ENCODE measurements around the gene RMC1. TPM values are rescaled to one million over a fixed set of nuclear protein-coding genes. Genes with fewer than 3 reads are reported as not detected.

RMC1 gene
- total RNA-seq, 1 donor from 2014 or later, result 28.3 TPM

DNA sequence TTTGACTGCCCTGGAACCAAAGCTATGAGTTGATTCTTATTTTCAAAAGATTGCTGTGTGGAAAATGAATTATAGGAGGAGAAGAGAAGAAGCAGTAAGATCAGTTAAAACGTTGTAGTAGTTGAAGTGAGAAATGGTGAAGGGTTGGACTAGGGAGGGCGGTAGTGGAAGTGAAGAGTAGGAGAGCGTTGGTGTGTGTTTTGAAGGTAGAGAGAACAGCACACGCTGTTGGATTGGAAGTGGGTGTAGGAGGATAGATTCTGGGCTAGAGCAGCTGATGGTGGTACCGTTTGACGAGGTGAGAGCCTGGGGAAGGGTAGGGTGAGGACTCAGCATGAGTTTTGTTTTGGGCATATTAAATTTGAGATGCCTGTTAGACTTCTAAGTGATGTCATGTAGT, 31.8 kb upstream of the RMC1 start:
- FAIRE-seq, result no peak
- Mint-ChIP-seq H3K27me3 (ENCODE audit: low read depth, unreplicated experiment) (no peaks in the 10 kb centered on the region), H3K27ac (ENCODE audit: unreplicated experiment) (no peak overlapping the region), H3K36me3 (ENCODE audit: low read depth, unreplicated experiment) (peaks cover 17% of the 10 kb centered on the region), H3K4me3 (ENCODE audit: unreplicated experiment) (no peak overlapping the region), H3K9me3 (ENCODE audit: unreplicated experiment) (no peaks in the 10 kb centered on the region), H3K4me1 (ENCODE audit: low read depth, unreplicated experiment) (no peaks in the 10 kb centered on the region)
- Histone ChIP-seq H3K79me2 (ENCODE audit: insufficient read depth, low read length) (no peaks in the 10 kb centered on the region), H3K9ac (ENCODE audit: low read length) (no peak overlapping the region), H4K20me1 (ENCODE audit: insufficient read depth, low read length) (peaks cover 21% of the 10 kb centered on the region), H3K27me3 (ENCODE audit: insufficient read depth, low read length) (no peaks in the 10 kb centered on the region), H3K4me3 (ENCODE audit: insufficient read depth, low read depth, low read length) (no peak overlapping the region), H3K4me1 (ENCODE audit: insufficient read depth, low read length) (no peaks in the 10 kb centered on the region), H3K9me3 (ENCODE audit: insufficient read depth, low read depth, low read length) (no peaks in the 10 kb centered on the region), H3K27ac (ENCODE audit: low read depth, low read length) (no peak overlapping the region), H3K4me2 (ENCODE audit: low read length) (no peak overlapping the region), H2AFZ (ENCODE audit: low read depth, low read length) (no peak overlapping the region), H3K36me3 (ENCODE audit: insufficient read depth, low read length) (peaks cover 50% of the 10 kb centered on the region)
- DNase-seq (ENCODE audit: low read depth), result no peak
- no peak for TF ChIP-seq EZH2 (IDR thresholded peaks at IDR 0.05; ENCODE audit: insufficient read depth, low read length)
- TF ChIP-seq, protein P1, sequence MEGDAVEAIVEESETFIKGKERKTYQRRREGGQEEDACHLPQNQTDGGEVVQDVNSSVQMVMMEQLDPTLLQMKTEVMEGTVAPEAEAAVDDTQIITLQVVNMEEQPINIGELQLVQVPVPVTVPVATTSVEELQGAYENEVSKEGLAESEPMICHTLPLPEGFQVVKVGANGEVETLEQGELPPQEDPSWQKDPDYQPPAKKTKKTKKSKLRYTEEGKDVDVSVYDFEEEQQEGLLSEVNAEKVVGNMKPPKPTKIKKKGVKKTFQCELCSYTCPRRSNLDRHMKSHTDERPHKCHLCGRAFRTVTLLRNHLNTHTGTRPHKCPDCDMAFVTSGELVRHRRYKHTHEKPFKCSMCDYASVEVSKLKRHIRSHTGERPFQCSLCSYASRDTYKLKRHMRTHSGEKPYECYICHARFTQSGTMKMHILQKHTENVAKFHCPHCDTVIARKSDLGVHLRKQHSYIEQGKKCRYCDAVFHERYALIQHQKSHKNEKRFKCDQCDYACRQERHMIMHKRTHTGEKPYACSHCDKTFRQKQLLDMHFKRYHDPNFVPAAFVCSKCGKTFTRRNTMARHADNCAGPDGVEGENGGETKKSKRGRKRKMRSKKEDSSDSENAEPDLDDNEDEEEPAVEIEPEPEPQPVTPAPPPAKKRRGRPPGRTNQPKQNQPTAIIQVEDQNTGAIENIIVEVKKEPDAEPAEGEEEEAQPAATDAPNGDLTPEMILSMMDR (IDR thresholded peaks at IDR 0.05; ENCODE audit: insufficient read depth, low read depth, low read length), result no peak

DNA sequence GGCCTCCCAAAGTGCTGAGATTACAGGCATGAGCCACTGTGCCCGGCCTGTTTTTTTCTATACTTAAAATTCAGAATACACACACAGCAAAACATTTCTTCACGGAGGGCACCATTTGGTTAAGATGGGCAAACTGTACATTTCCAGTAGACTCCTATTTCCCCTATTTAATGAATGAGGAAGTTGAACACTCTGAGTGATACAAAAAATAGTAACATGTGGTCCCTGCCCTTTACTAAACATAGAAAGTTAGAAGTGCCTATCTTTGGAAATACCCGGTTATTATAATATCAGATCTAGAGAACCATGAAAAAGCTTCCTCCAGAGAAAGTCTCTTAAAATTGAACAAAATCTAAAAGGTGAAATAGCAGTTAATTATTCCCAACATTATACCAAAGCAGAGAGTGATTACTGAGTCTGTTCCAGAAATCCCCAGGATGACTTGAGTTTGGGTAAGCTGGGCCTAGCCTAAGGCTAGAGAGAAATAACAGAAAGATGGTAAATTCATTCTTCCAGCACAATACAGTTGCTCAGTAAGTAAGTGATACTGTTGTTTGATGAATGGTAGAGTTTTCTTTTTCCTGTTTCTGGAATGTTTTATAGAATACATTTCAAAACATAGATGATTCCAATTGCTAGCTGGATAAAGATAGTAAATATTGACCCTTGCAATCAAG, 23.3 kb upstream of the RMC1 start:
- Mint-ChIP-seq H3K36me3 (ENCODE audit: low read depth, unreplicated experiment) (peaks cover 12% of the 10 kb centered on the region), H3K4me1 (ENCODE audit: low read depth, unreplicated experiment) (peaks cover 2% of the 10 kb centered on the region), H3K27ac (ENCODE audit: unreplicated experiment) (no peak overlapping the region), H3K9me3 (ENCODE audit: unreplicated experiment) (no peaks in the 10 kb centered on the region), H3K27me3 (ENCODE audit: low read depth, unreplicated experiment) (no peaks in the 10 kb centered on the region), H3K4me3 (ENCODE audit: unreplicated experiment) (no peak overlapping the region)
- Histone ChIP-seq H3K4me3 (ENCODE audit: insufficient read depth, low read depth, low read length) (no peak overlapping the region), H4K20me1 (ENCODE audit: insufficient read depth, low read length) (peaks cover 16% of the 10 kb centered on the region), H3K4me1 (ENCODE audit: insufficient read depth, low read length) (no peaks in the 10 kb centered on the region), H3K27me3 (ENCODE audit: insufficient read depth, low read length) (no peaks in the 10 kb centered on the region), H2AFZ (ENCODE audit: low read depth, low read length) (no peak overlapping the region), H3K9me3 (ENCODE audit: insufficient read depth, low read depth, low read length) (no peaks in the 10 kb centered on the region), H3K27ac (ENCODE audit: low read depth, low read length) (no peak overlapping the region), H3K9ac (ENCODE audit: low read length) (no peak overlapping the region), H3K79me2 (ENCODE audit: insufficient read depth, low read length) (no peaks in the 10 kb centered on the region), H3K4me2 (ENCODE audit: low read length) (no peak overlapping the region), H3K36me3 (ENCODE audit: insufficient read depth, low read length) (peaks cover 45% of the 10 kb centered on the region)
- no peak for TF ChIP-seq EZH2 (IDR thresholded peaks at IDR 0.05; ENCODE audit: insufficient read depth, low read length)
- TF ChIP-seq, protein P1 (IDR thresholded peaks at IDR 0.05; ENCODE audit: insufficient read depth, low read depth, low read length), result no peak
- DNase-seq (ENCODE audit: low read depth) (no peak), FAIRE-seq (no peak)

DNA sequence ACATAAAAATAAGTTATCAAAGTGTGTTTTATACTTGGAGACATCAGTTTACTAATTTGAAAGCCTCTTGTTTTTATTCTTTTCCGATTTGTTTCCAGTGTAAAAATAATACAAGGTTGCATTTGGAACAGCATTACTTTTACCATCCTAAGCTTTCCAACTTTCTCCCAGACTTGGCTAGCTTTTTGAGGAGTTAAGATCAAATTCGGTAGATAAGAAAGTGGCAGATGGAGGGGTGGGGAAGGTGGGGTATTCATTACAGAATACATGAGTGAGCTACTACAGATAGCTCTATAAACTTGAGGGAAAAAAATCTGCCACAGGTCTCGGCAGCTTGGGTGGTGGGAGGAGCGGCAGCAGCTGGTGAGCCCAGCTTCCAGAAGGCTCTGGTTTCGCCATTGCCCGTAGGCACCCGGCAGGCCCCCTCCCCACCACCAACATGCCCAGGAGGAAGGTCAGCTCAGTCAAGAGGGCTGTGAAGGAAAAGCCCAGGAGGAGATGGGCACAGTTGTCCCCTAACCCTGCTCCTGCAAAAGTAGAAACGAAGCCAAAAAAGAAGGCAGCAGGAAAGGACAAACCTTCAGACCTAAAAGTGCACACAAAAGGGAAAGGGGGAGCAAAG, 18.6 kb upstream of the RMC1 start:
- Mint-ChIP-seq H3K4me3 (ENCODE audit: unreplicated experiment) (no peak overlapping the region), H3K27me3 (ENCODE audit: low read depth, unreplicated experiment) (no peaks in the 10 kb centered on the region), H3K4me1 (ENCODE audit: low read depth, unreplicated experiment) (peaks cover 6% of the 10 kb centered on the region), H3K9me3 (ENCODE audit: unreplicated experiment) (no peaks in the 10 kb centered on the region), H3K27ac (ENCODE audit: unreplicated experiment) (peak overlapping the region; percentile 43), H3K36me3 (ENCODE audit: low read depth, unreplicated experiment) (peaks cover 6% of the 10 kb centered on the region)
- Histone ChIP-seq H3K27ac (ENCODE audit: low read depth, low read length) (no peak overlapping the region), H2AFZ (ENCODE audit: low read depth, low read length) (no peak overlapping the region), H3K79me2 (ENCODE audit: insufficient read depth, low read length) (no peaks in the 10 kb centered on the region), H3K36me3 (ENCODE audit: insufficient read depth, low read length) (peaks cover 24% of the 10 kb centered on the region), H3K4me2 (ENCODE audit: low read length) (no peak overlapping the region), H3K4me3 (ENCODE audit: insufficient read depth, low read depth, low read length) (no peak overlapping the region), H3K9ac (ENCODE audit: low read length) (no peak overlapping the region), H3K9me3 (ENCODE audit: insufficient read depth, low read depth, low read length) (no peaks in the 10 kb centered on the region), H4K20me1 (ENCODE audit: insufficient read depth, low read length) (peaks cover 12% of the 10 kb centered on the region), H3K27me3 (ENCODE audit: insufficient read depth, low read length) (no peaks in the 10 kb centered on the region), H3K4me1 (ENCODE audit: insufficient read depth, low read length) (peaks cover 8% of the 10 kb centered on the region)
- DNase-seq (ENCODE audit: low read depth) (no peak), FAIRE-seq (no peak)
- TF ChIP-seq, protein P1 (IDR thresholded peaks at IDR 0.05; ENCODE audit: insufficient read depth, low read depth, low read length), result no peak
- TF ChIP-seq EZH2 (IDR thresholded peaks at IDR 0.05; ENCODE audit: insufficient read depth, low read length), result no peak

Measured in astrocyte (in vitro differentiated cells and primary cell).